Adrenal gland (tissue), 12 donors: ENCODE data around the gene SMCR8. TPM values are rescaled to one million over a fixed set of nuclear protein-coding genes. Genes with fewer than 3 reads are reported as not detected.
"Not testable (repeated sequence)": the region's sequence is repeated elsewhere in the genome, so short reads cannot be mapped to it uniquely, and the experiment has no call there.

Experiments used
- DNase-seq, 7 donors: peaks; one replicate each; pipeline ENCODE4 v3.0.0-alpha.2; 2019 to 2020
- H3K27ac ChIP-seq, 5 donors: fragments of 200-600 bp; sonication (generic) in 4 of 5; 1 replicate in 3 of 5; 2 replicates in 2 of 5; pipeline versions ENCODE4 v1.5.1 to v1.8.0; 2016 to 2020; ENCODE audit warnings: mild to moderate bottlenecking in 1 of 5
- H3K27me3 ChIP-seq: fragments of 200-600 bp; 2 replicates; pipeline ENCODE4 v1.8.0; 2021
- H3K36me3 ChIP-seq, 2 donors: fragments of 200-600 bp; replicated peaks in 1 of 2; 1 replicate in 1 of 2; 2 replicates in 1 of 2; pipeline versions ENCODE4 v1.5.1 to v1.8.0; 2018 to 2022
- H3K4me1 ChIP-seq, 2 donors: fragments of 200-600 bp; replicated peaks in 1 of 2; 1 replicate in 1 of 2; 2 replicates in 1 of 2; pipeline versions ENCODE4 v1.5.1 to v1.8.0; 2018 to 2021
- H3K4me3 ChIP-seq, 4 donors: fragments of 200-600 bp; sonication (generic) in 3 of 4; one replicate each; pipeline ENCODE4 v1.5.1; 2016 to 2018
- H3K9me3 ChIP-seq, 3 donors: fragments of 200-600 bp; sonication (generic) in 1 of 3; replicated peaks in 1 of 3; 1 replicate in 2 of 3; 2 replicates in 1 of 3; pipeline versions ENCODE4 v1.5.1 to v1.8.0; 2016 to 2021
- CTCF ChIP-seq, 6 experiments: fragments of 450-650 bp in 4 of 6; fragments of 200-600 bp in 2 of 6; sonication (generic) in 1 of 6; IDR thresholded peaks; 1 replicate in 5 of 6; 2 replicates in 1 of 6; pipeline versions ENCODE4 v1.5.1 to v1.8.0; 2016 to 2021; ENCODE audit warnings: antibody characterized with exemption in 6 of 6, mild to moderate bottlenecking in 2 of 6, moderate library complexity in 1 of 6
- POLR2A ChIP-seq, 2 donors: fragments of 450-650 bp; IDR thresholded peaks; one replicate each; pipeline ENCODE4 v1.6.1; 2017; ENCODE audit warnings: antibody characterized with exemption in 2 of 2, mild to moderate bottlenecking in 2 of 2, moderate library complexity in 1 of 2
- WGBS, 4 donors: extraction: QIAGEN DNeasy Blood & Tissue Kit in 2 of 4; methylation state at CpG; one replicate each; pipeline versions ENCODE4 v1.1.5 to v1.1.7; 2013 to 2017; 5-methylcytosine and 5-hydroxymethylcytosine counted together
- intact Hi-C, 2 donors: fragments of 100-400 bp; cut with DNase I; formaldehyde crosslinking; loops; one replicate each; pipeline versions ENCODE4 v1.14.1 to v1.15.0; 2022 to 2023
- polyA plus RNA-seq, 3 donors: library from polyadenylated mRNA; stranded (reverse); fragments of 200-250 nt in 2 of 3; fragments of 350-450 nt in 1 of 3; fragmentation: Illumina TruSeq in 1 of 3; extraction: RNeasy Lipid Tissue Mini Kit (QIAGEN cat#74804) in 1 of 3; gene quantifications; one replicate each; pipeline ENCODE4 v1.2.3, GENCODE V29; 2013 to 2014
- total RNA-seq, 9 donors: library from RNA; depleted of rRNA in 4 of 9; stranded (reverse); fragments of >200 nt in 4 of 9; fragments of 120-200 nt in 1 of 9; fragmentation: NEBNext Ultra II Directional in 1 of 9; extraction: Animal tissue kit (Norgen Biotek cat#: 25700) in 1 of 9; gene quantifications; one replicate each; pipeline versions ENCODE4 v1.1.0 to v1.2.4, GENCODE V29; 2013 to 2023
- donor health status: healthy with polysubstance abuse.
- donor health status: Bipolar disorder and iron deficiency.
- donor health status: DM: yes; HTN: yes; CAD: no.
- donor health status: DM: no; HTN: no; CAD: no.
- donor health status: DM: no; HTN: no; CAD: no.
- donor health status: DM: yes; HTN: yes; CAD: no.

The SMCR8 gene
- total and polyA plus RNA-seq, 12 donors: 1.7 to 21.4 (median 16.9) TPM

- WGBS, 4 donors: 86 to 93% (median 89%) methylated on average over 9 of the region's 9 CpGs
- no peak overlapping the region for H3K4me3 ChIP-seq
- TF ChIP-seq POLR2A (IDR thresholded peaks at IDR 0.05) (no peak), CTCF (IDR thresholded peaks at IDR 0.05) (no peak)
- H3K4me1 ChIP-seq: no peaks in the 10 kb centered on the region
- H3K9me3 ChIP-seq: no peaks in the 10 kb centered on the region
- no peak overlapping the region for H3K27ac ChIP-seq
- H3K36me3 ChIP-seq: peaks cover 0 to 16% of the 10 kb centered on the region in 2 donors
- H3K27me3 ChIP-seq: no peaks in the 10 kb centered on the region
- no peak for DNase-seq
- intact Hi-C loops: no loop called here
These were observed 16.8 kb downstream of the SMCR8 start for GRCh38 chr17:18331879-18332278.

DNA sequence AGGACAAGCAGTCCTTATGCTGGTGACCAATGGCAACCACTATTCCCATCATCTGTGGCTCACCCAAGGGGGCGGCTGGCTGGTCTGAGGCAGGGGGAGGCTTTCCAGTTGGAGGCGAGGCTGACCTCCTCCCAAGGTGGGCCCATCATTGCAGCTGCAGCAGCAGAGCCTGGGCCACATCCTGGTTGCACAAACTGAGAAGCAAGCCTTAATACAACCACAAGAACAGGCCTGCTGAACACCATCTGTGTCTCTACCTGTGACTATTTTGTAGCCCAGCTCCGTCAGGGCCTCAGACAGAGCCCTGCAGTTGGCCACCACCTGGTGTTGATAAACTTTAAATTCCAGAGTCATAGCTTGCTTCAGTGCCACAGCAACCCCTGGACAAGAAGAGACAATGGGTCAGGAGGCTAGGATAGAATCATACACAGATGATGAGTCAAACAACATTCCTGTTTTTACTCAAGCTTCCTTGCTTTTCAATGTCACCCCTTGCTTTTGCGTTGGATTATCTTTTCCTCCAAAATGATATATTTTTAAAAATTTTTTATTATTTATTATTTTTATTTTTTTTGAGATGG, 17.9 kb downstream of the SMCR8 start:
- H3K36me3 ChIP-seq: peaks cover 0 to 14% of the 10 kb centered on the region in 2 donors
- intact Hi-C loops: no loop called here
- no peak overlapping the region for H3K27ac ChIP-seq
- H3K4me1 ChIP-seq: no peaks in the 10 kb centered on the region
- DNase-seq: no peak
- no peaks in the 10 kb centered on the region for H3K9me3 ChIP-seq
- H3K4me3 ChIP-seq: no peak overlapping the region
- H3K27me3 ChIP-seq: no peaks in the 10 kb centered on the region
- no peak for TF ChIP-seq CTCF (IDR thresholded peaks at IDR 0.05)
- no peak for TF ChIP-seq POLR2A (IDR thresholded peaks at IDR 0.05)
- 80 to 92% (median 81%) methylated on average over 2 to 4 of the region's 4 CpGs for WGBS, 4 donors

GRCh38 chr17:18338158-18338557, 23.1 kb downstream of the SMCR8 start:
- H3K4me3 ChIP-seq, intact Hi-C loops, H3K27ac ChIP-seq, H3K4me1 ChIP-seq, H3K27me3 ChIP-seq, H3K9me3 ChIP-seq, H3K36me3 ChIP-seq, DNase-seq: not testable (repeated sequence)
- WGBS, 4 donors: 96 to 97% (median 96%) methylated on average over 6 to 24 of the region's 25 CpGs

- Histone ChIP-seq H3K27me3 (no peaks in the 10 kb centered on the region), H3K4me3 (no peak overlapping the region), H3K27ac (no peak overlapping the region), H3K9me3 (no peaks in the 10 kb centered on the region), H3K4me1 (no peaks in the 10 kb centered on the region), H3K36me3 (peaks cover 0 to 8% of the 10 kb centered on the region in 2 donors)
- TF ChIP-seq CTCF (IDR thresholded peaks at IDR 0.05) (no peak), POLR2A (IDR thresholded peaks at IDR 0.05) (no peak)
- DNase-seq: no peak
- intact Hi-C loops: no loop called here
- WGBS, 4 donors: 97 to 100% (median 98%) methylated on average over 9 to 13 of the region's 13 CpGs
These were observed 24.8 kb downstream of the SMCR8 start for GRCh38 chr17:18339933-18340332.

- DNase-seq: no peak
- Histone ChIP-seq H3K27me3 (no peaks in the 10 kb centered on the region), H3K36me3 (peaks cover 0 to 23% of the 10 kb centered on the region in 2 donors), H3K4me3 (no peak overlapping the region), H3K27ac (no peak overlapping the region), H3K4me1 (no peaks in the 10 kb centered on the region), H3K9me3 (no peaks in the 10 kb centered on the region)
- intact Hi-C loops: no loop called here
- no peak for TF ChIP-seq CTCF (IDR thresholded peaks at IDR 0.05)
- no peak for TF ChIP-seq POLR2A (IDR thresholded peaks at IDR 0.05)
- WGBS, 4 donors: 89 to 94% (median 90%) methylated on average over 5 of the region's 5 CpGs
These were observed 28.9 kb downstream of the SMCR8 start for GRCh38 chr17:18344021-18344420.
